Mucosa of descending colon (tissue), 3 donors: Measurements from ENCODE around the gene BRD9. TPM values are rescaled to one million over a fixed set of nuclear protein-coding genes. Genes with fewer than 3 reads are reported as not detected.
A peak's percentile ranks its signal among the peaks of the same experiment; 100 is the strongest.

Experiments
- ATAC-seq: fragments of 200-7000 bp; cut with Tn5 transposase; one replicate; pipeline ENCODE4 v1.9.1; 2020; ENCODE audit warnings: mild to moderate bottlenecking, moderate library complexity
- DNase-seq, 3 donors: peaks; one replicate each; pipeline ENCODE4 v3.0.0-alpha.2; 2020
- H3K36me3 ChIP-seq: fragments of 200-600 bp; one replicate; pipeline ENCODE4 v1.8.0; 2021; ENCODE audit warnings: low read depth, mild to moderate bottlenecking
- H3K4me1 ChIP-seq: fragments of 200-600 bp; one replicate; pipeline ENCODE4 v1.8.0; 2021; ENCODE audit warnings: low read depth, mild to moderate bottlenecking
- H3K4me3 ChIP-seq: fragments of 200-600 bp; one replicate; pipeline ENCODE4 v1.8.0; 2021; ENCODE audit warnings: mild to moderate bottlenecking
- H3K9me3 ChIP-seq: fragments of 200-600 bp; one replicate; pipeline ENCODE4 v1.8.0; 2021; ENCODE audit warnings: mild to moderate bottlenecking
- CTCF ChIP-seq: fragments of 200-600 bp; IDR thresholded peaks from one replicate; pipeline ENCODE4 v1.8.0; 2022; ENCODE audit warnings: antibody characterized with exemption, mild to moderate bottlenecking
- intact Hi-C, 2 donors: fragments of 100-400 bp; cut with DNase I in 1 of 2; cut with micrococcal nuclease in 1 of 2; formaldehyde crosslinking; loops; one replicate each; pipeline versions ENCODE4 v1.11.0 to v1.11.1; 2022; cut with DNase I, micrococcal nuclease
- total RNA-seq, 3 donors: library from RNA; stranded (reverse); fragmentation: NEBNext Ultra II Directional in 2 of 3; extraction: Animal tissue kit (Norgen Biotek cat#: 25700) in 2 of 3; gene quantifications; one replicate each; pipeline versions ENCODE4 v1.2.1 to v1.2.4, GENCODE V29; 2021 to 2023
- donor health status: DM: no; HTN: no; CAD: no; lungs with moderate emphysema.
- donor health status: DM: no; HTN: no; CAD: no.
- donor health status: DM: no; HTN: yes; CAD: no.

BRD9 gene
- total RNA-seq, 3 donors from 2014 or later, result 30.8 to 46.5 (median 36.7) TPM

- no peaks in the 10 kb centered on the region for H3K36me3 ChIP-seq
- TF ChIP-seq CTCF, result no peak
- peak; percentile 63 for ATAC-seq
- peak in 2 of 3 donors; percentile 25 to 39 for DNase-seq
- no peaks in the 10 kb centered on the region for H3K9me3 ChIP-seq
- intact Hi-C loops, result loop anchor here in 1 of 2 donors (10.0 kb wide), 2 partner anchors 78 to 238 kb away; partner anchors contain the start of gene NKD2
- peaks cover 10% of the 10 kb centered on the region for H3K4me1 ChIP-seq
- H3K4me3 ChIP-seq, result no peak overlapping the region
These were observed 34.0 kb upstream of the BRD9 start for GRCh38 chr5:926417-927171.

- no peaks in the 10 kb centered on the region for H3K36me3 ChIP-seq
- H3K4me3 ChIP-seq, result no peak overlapping the region
- intact Hi-C loops, result loop anchor here (5.0 to 10.0 kb wide), 3 partner anchors 81 to 241 kb away; partner anchors contain the start of gene NKD2 (in 1 of the 2)
- peak; percentile 77 to 88 (median 87) for DNase-seq
- ATAC-seq, result peak; percentile 93
- H3K4me1 ChIP-seq, result peaks cover 10% of the 10 kb centered on the region
- peak; percentile 70 for TF ChIP-seq CTCF
- no peaks in the 10 kb centered on the region for H3K9me3 ChIP-seq
These were observed 30.8 kb upstream of the BRD9 start for GRCh38 chr5:923281-923873.

GRCh38 chr5:922436-923280 lies 30.1 kb upstream of the BRD9 start:
- no peak for DNase-seq
- no peaks in the 10 kb centered on the region for H3K36me3 ChIP-seq
- H3K4me3 ChIP-seq, result no peak overlapping the region
- peaks cover 10% of the 10 kb centered on the region for H3K4me1 ChIP-seq
- H3K9me3 ChIP-seq, result no peaks in the 10 kb centered on the region
- intact Hi-C loops, result loop anchor here (5.0 to 10.0 kb wide), 3 partner anchors 82 to 242 kb away; partner anchors contain the start of gene NKD2 (in 1 of the 2)
- ATAC-seq, result no peak
- TF ChIP-seq CTCF, result no peak

- ATAC-seq (no peak), DNase-seq (no peak)
- H3K4me3 ChIP-seq, result no peak overlapping the region
- no peak for TF ChIP-seq CTCF
- H3K9me3 ChIP-seq, result no peaks in the 10 kb centered on the region
- peaks cover 5% of the 10 kb centered on the region for H3K4me1 ChIP-seq
- H3K36me3 ChIP-seq, result no peaks in the 10 kb centered on the region
- intact Hi-C loops, result loop anchor here (5.0 to 10.0 kb wide), 3 partner anchors 83 to 243 kb away; partner anchors contain the start of gene NKD2 (in 1 of the 2)
These were observed 29.1 kb upstream of the BRD9 start for GRCh38 chr5:921456-922435.
